OCI-LY1 (cell line): ENCODE measurements around the gene TMEM44.

ENCODE experiments used
- CTCF ChIP-seq: fragments of 200-600 bp; sonication (generic), shearing (Covaris generic); IDR thresholded peaks from 2 replicates; pipeline ENCODE4 v1.5.1; 2017; ENCODE audit warnings: mild to moderate bottlenecking, antibody characterized with exemption, low read length, moderate library complexity, mixed read lengths
- EZH2 ChIP-seq: fragments of 200-600 bp; sonication (generic), shearing (Covaris generic); IDR thresholded peaks from 2 replicates; pipeline ENCODE4 v1.8.0; 2017; ENCODE audit warnings: borderline replicate concordance, mixed run types, mild to moderate bottlenecking, antibody characterized with exemption, low read length, moderate library complexity, mixed read lengths

GRCh38 chr3:194537732-194538247, 95.4 kb downstream of the TMEM44 start:
- TF ChIP-seq EZH2 (no peak), CTCF (no peak)
